H1 (cell line): ENCODE data around the gene AKR1B15. TPM values are rescaled to one million over a fixed set of nuclear protein-coding genes. Genes with fewer than 3 reads are reported as not detected.

Source experiments
- CTCF ChIA-PET: fragments of 300-600 bp; sonication (Branson Sonifier 250); formaldehyde crosslinking; loops from one replicate; lab custom pipeline; 2021; ENCODE audit not compliant: partially characterized antibody; lab: Charles Lee
- POLR2A ChIA-PET: fragments of 300-600 bp; sonication (Branson Sonifier 250); formaldehyde crosslinking; loops from one replicate; lab custom pipeline; 2021; ENCODE audit warnings: inconsistent platforms; ENCODE audit not compliant: partially characterized antibody; lab: Charles Lee
- DNase-seq, 2 experiments: peaks; one replicate each; pipeline versions ENCODE4 v3.0.0 to v3.0.0-alpha.2; 2010 to 2022; ENCODE audit warnings: low spot score in 2 of 2, low read depth in 1 of 2, mixed read lengths in 1 of 2
- FAIRE-seq: peaks from 2 replicates; lab custom pipeline; 2011; peaks lifted over from hg19 to GRCh38; lab: Jason Lieb, UNC
- H2AFZ ChIP-seq: 2 replicates; pipeline ENCODE4 v1.8.1; 2012; ENCODE audit warnings: low read length, inconsistent platforms
- H2AK5ac ChIP-seq: 2 replicates; pipeline ENCODE4 v1.6.1; 2013; ENCODE audit warnings: low read depth, low read length
- H2BK120ac ChIP-seq: replicated peaks from 2 replicates; pipeline ENCODE3; 2013; ENCODE audit warnings: low read depth, low read length, inconsistent platforms
- H2BK12ac ChIP-seq: 2 replicates; pipeline ENCODE4 v1.6.1; 2013; ENCODE audit warnings: low read depth, low read length
- H2BK15ac ChIP-seq: 2 replicates; pipeline ENCODE4 v1.6.1; 2013; ENCODE audit warnings: low read length
- H2BK20ac ChIP-seq: 2 replicates; pipeline ENCODE4 v1.6.1; 2013; ENCODE audit warnings: low read length
- H2BK5ac ChIP-seq: 2 replicates; pipeline ENCODE4 v1.6.1; 2013; ENCODE audit warnings: low read depth, low read length
- H3K14ac ChIP-seq: 2 replicates; pipeline ENCODE4 v1.6.1; 2013; ENCODE audit warnings: inconsistent platforms; ENCODE audit not compliant: insufficient read length
- H3K18ac ChIP-seq: 2 replicates; pipeline ENCODE4 v1.6.1; 2013; ENCODE audit warnings: low read length; ENCODE audit errors: extremely low read depth
- H3K23ac ChIP-seq: 2 replicates; pipeline ENCODE4 v1.6.1; 2013; ENCODE audit warnings: inconsistent platforms; ENCODE audit not compliant: insufficient read length
- H3K23me2 ChIP-seq: 2 replicates; pipeline ENCODE4 v1.6.1; 2013; ENCODE audit warnings: low read depth, low read length
- H3K27ac ChIP-seq: 2 replicates; pipeline ENCODE4 v1.6.1; 2011; ENCODE audit warnings: low read depth, low read length, inconsistent platforms
- H3K27me3 ChIP-seq, 4 experiments: replicated peaks in 1 of 4; 1 replicate in 1 of 4; 2 replicates in 3 of 4; pipeline versions ENCODE4 v1.6.1 to v1.8.1; 2011 to 2013; ENCODE audit warnings: low read length in 3 of 4, mild to moderate bottlenecking in 3 of 4, inconsistent platforms in 2 of 4, mixed read lengths in 2 of 4, moderate library complexity in 1 of 4; ENCODE audit not compliant: control insufficient read depth in 3 of 4, insufficient read depth in 3 of 4; ENCODE audit errors: extremely low read depth in 1 of 4
- H3K36me3 ChIP-seq, 4 experiments: 2 replicates each; pipeline versions ENCODE4 v1.6.1 to v1.8.1; 2011 to 2013; ENCODE audit warnings: mild to moderate bottlenecking in 4 of 4, low read length in 3 of 4, moderate library complexity in 2 of 4, control low read depth in 1 of 4, inconsistent platforms in 1 of 4; ENCODE audit not compliant: insufficient read depth in 4 of 4, control insufficient read depth in 2 of 4
- H3K4ac ChIP-seq: replicated peaks from 2 replicates; pipeline ENCODE3; 2013; ENCODE audit warnings: low read length, low read depth, mixed read lengths, inconsistent platforms; ENCODE audit not compliant: insufficient read length
- H3K4me1 ChIP-seq, 4 experiments: replicated peaks in 1 of 4; 1 replicate in 1 of 4; 2 replicates in 3 of 4; pipeline versions ENCODE4 v1.6.1 to v1.8.1; 2011 to 2013; ENCODE audit warnings: low read length in 3 of 4, inconsistent platforms in 2 of 4, mixed read lengths in 1 of 4; ENCODE audit not compliant: insufficient read depth in 4 of 4, control insufficient read depth in 3 of 4
- H3K4me2 ChIP-seq, 2 experiments: 2 replicates each; pipeline versions ENCODE4 v1.6.1 to v1.8.1; 2011 to 2013; ENCODE audit warnings: low read depth in 2 of 2, low read length in 2 of 2, control low read depth in 1 of 2, inconsistent platforms in 1 of 2, mild to moderate bottlenecking in 1 of 2; ENCODE audit not compliant: insufficient read depth in 1 of 2
- H3K4me3 ChIP-seq, 4 experiments: fragments of 200-600, 300-600 bp in 1 of 4; sonication (generic), shearing (Covaris generic), sonication (Bioruptor Twin) in 1 of 4; 2 replicates each; pipeline versions ENCODE4 v1.5.1 to v1.8.1; 2011 to 2016; ENCODE audit warnings: low read length in 4 of 4, low read depth in 3 of 4, control low read depth in 2 of 4, inconsistent platforms in 2 of 4, mild to moderate bottlenecking in 2 of 4, mixed read lengths in 1 of 4, moderate library complexity in 1 of 4; ENCODE audit not compliant: insufficient read depth in 2 of 4; ENCODE audit errors: extremely low read depth in 1 of 4
- H3K56ac ChIP-seq: replicated peaks from 2 replicates; pipeline ENCODE3; 2013; ENCODE audit warnings: low read depth, mild to moderate bottlenecking, mixed read lengths, low read length, inconsistent platforms; ENCODE audit not compliant: insufficient read length
- H3K79me1 ChIP-seq: 2 replicates; pipeline ENCODE4 v1.6.1; 2013; ENCODE audit warnings: low read depth, low read length, control low read depth
- H3K79me2 ChIP-seq, 2 experiments: 2 replicates each; pipeline versions ENCODE4 v1.6.1 to v1.8.1; 2012 to 2013; ENCODE audit warnings: low read length in 2 of 2, mild to moderate bottlenecking in 2 of 2, inconsistent platforms in 1 of 2; ENCODE audit not compliant: insufficient read depth in 2 of 2, control insufficient read depth in 1 of 2
- H3K9ac ChIP-seq, 4 experiments: replicated peaks in 1 of 4; 1 replicate in 1 of 4; 2 replicates in 3 of 4; pipeline versions ENCODE4 v1.6.1 to v1.8.1; 2011 to 2013; ENCODE audit warnings: low read depth in 3 of 4, low read length in 3 of 4, control low read depth in 2 of 4, mild to moderate bottlenecking in 2 of 4, moderate library complexity in 2 of 4, inconsistent platforms in 1 of 4; ENCODE audit errors: extremely low read depth in 1 of 4
- H3K9me3 ChIP-seq, 2 experiments: 2 replicates each; pipeline versions ENCODE4 v1.6.1 to v1.8.1; 2012 to 2013; ENCODE audit warnings: mild to moderate bottlenecking in 2 of 2, moderate library complexity in 2 of 2, control low read depth in 1 of 2, inconsistent platforms in 1 of 2, low read depth in 1 of 2, low read length in 1 of 2, mixed read lengths in 1 of 2; ENCODE audit not compliant: insufficient read depth in 2 of 2
- H4K20me1 ChIP-seq, 2 experiments: replicated peaks in 1 of 2; 2 replicates each; pipeline versions ENCODE3 to v1.8.1; 2011 to 2013; ENCODE audit warnings: inconsistent platforms in 2 of 2, low read length in 2 of 2, mild to moderate bottlenecking in 1 of 2; ENCODE audit not compliant: insufficient read depth in 2 of 2, control insufficient read depth in 1 of 2
- H4K5ac ChIP-seq: 2 replicates; pipeline ENCODE4 v1.6.1; 2013; ENCODE audit warnings: low read length, low read depth, mixed read lengths, inconsistent platforms; ENCODE audit not compliant: insufficient read length
- H4K8ac ChIP-seq: 2 replicates; pipeline ENCODE4 v1.8.0; 2013; ENCODE audit warnings: mild to moderate bottlenecking, moderate library complexity, low read length, inconsistent platforms; ENCODE audit not compliant: insufficient read depth; ENCODE audit errors: extremely low read depth
- H4K91ac ChIP-seq: replicated peaks from 2 replicates; pipeline ENCODE3; 2013; ENCODE audit warnings: low read length, mixed read lengths, inconsistent platforms; ENCODE audit not compliant: insufficient read length
- CTBP2 ChIP-seq: IDR thresholded peaks from 2 replicates; pipeline ENCODE4 v1.7.0; 2011; ENCODE audit warnings: borderline replicate concordance, mild to moderate bottlenecking, moderate library complexity, mixed read lengths, low read length; ENCODE audit not compliant: insufficient read depth, insufficient read length
- GTF2F1 ChIP-seq: IDR thresholded peaks from 2 replicates; pipeline ENCODE4 v1.6.1; 2012; ENCODE audit warnings: low read depth, low read length, improper control_type of control experiment, borderline replicate concordance
- JUND ChIP-seq: IDR thresholded peaks from 2 replicates; pipeline ENCODE4 v1.6.1; 2011; ENCODE audit warnings: mild to moderate bottlenecking, improper control_type of control experiment, low read length
- KDM5A ChIP-seq: fragments of 200-600 bp; IDR thresholded peaks from 2 replicates; pipeline ENCODE4 v1.7.1; 2012; ENCODE audit warnings: mild to moderate bottlenecking, low read length, inconsistent platforms, mixed read lengths
- NRF1 ChIP-seq: IDR thresholded peaks from 2 replicates; pipeline ENCODE4 v1.6.1; 2011; ENCODE audit warnings: mild to moderate bottlenecking, low read depth, low read length, improper control_type of control experiment
- POLR2AphosphoS5 ChIP-seq: IDR thresholded peaks from 2 replicates; pipeline ENCODE4 v1.6.1; 2011; ENCODE audit warnings: low read depth, low read length
- POU5F1 ChIP-seq: IDR thresholded peaks from 2 replicates; pipeline ENCODE4 v1.6.1; 2011; ENCODE audit warnings: low read depth, mild to moderate bottlenecking, low read length, moderate library complexity
- SAP30 ChIP-seq: fragments of 300-600 bp; sonication (generic); IDR thresholded peaks from 2 replicates; pipeline ENCODE4 v1.7.1; 2012; ENCODE audit warnings: low read length, moderate library complexity, mild to moderate bottlenecking, inconsistent platforms; ENCODE audit not compliant: insufficient read depth, insufficient replicate concordance
- TBP ChIP-seq: IDR thresholded peaks from 2 replicates; pipeline ENCODE4 v1.6.1; 2011; ENCODE audit warnings: low read depth, low read length, improper control_type of control experiment
- WGBS, 2 experiments: shearing (Covaris generic) in 1 of 2; methylation state at CpG; one replicate each; pipeline versions ENCODE4 v1.1.6 to v1.1.7; 2013 to 2015; ENCODE audit warnings: low lambda C conversion rate in 2 of 2, mixed read lengths in 2 of 2, inconsistent platforms in 1 of 2, low coverage in 1 of 2, missing lambda C conversion rate in 1 of 2; ENCODE audit not compliant: insufficient replicate concordance in 2 of 2, insufficient coverage in 1 of 2, insufficient read length in 1 of 2; ENCODE audit errors: extremely low coverage in 1 of 2, missing lambda C conversion rate in 1 of 2; 5-methylcytosine and 5-hydroxymethylcytosine counted together
- polyA plus RNA-seq, 7 experiments: library from polyadenylated mRNA; depleted of rRNA in 3 of 7; stranded (reverse) in 5 of 7; unstranded in 2 of 7; fragments of >200 nt in 5 of 7; fragments of 200-250 nt in 2 of 7; gene quantifications; 1 replicate in 5 of 7; 2 replicates in 1 of 7; 4 replicates in 1 of 7; pipeline versions ENCODE4 v1.2.1 to v1.2.3, GENCODE V29; 2011 to 2013; ENCODE audit warnings: missing spikeins in 2 of 7, mixed read lengths in 2 of 7
- total RNA-seq: library from RNA; stranded (reverse); fragmentation: NEBNext Ultra II Directional; extraction: Animal tissue kit (Norgen Biotek cat#: 25700); gene quantifications from 2 replicates; pipeline ENCODE4 v1.2.1, GENCODE V29; 2021
- TF ChIP-seq, protein P1 (sequence below): IDR thresholded peaks from 2 replicates; pipeline ENCODE4 v1.6.1; 2012; ENCODE audit warnings: inconsistent platforms

The AKR1B15 gene
- total and polyA plus RNA-seq, 2 of the 8 experiments (the other 6 are each of a cell fraction or from before 2014, with no cell fraction given): 0.15 to 0.47 TPM

DNA sequence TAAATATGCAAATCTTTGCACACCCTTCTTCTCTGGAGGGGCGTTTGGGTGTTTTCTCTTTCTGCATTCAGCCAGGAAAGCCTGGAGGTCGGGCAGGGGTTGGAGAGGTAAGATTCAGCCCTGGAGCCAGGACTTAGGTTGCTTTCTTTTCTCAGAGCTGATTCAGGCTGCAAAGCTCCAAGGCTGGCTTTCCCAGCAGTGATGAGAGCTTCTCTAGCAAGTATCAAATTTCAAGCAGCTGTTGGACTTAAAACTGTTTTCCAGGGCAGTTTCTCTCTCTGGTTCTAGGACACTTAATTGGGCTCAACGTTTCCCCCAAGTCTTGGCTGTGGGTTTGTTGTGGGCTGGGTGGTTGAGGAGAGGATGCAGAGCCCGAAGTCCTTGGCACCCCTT lies 20.9 kb upstream of the AKR1B15 start:
- no peak overlapping the region for H3K56ac ChIP-seq
- no peak overlapping the region for H2BK120ac ChIP-seq
- H3K9me3 ChIP-seq: no peaks in the 10 kb centered on the region
- FAIRE-seq (no peak), DNase-seq (no peak)
- no peak overlapping the region for H2BK12ac ChIP-seq
- no peak overlapping the region for H3K4ac ChIP-seq
- H2BK20ac ChIP-seq: no peak overlapping the region
- H2BK15ac ChIP-seq: no peak overlapping the region
- peaks cover 0 to 5% (median 1%) of the 10 kb centered on the region in 4 experiments; a peak in 2 of 7 replicates for H3K4me1 ChIP-seq
- no peak overlapping the region for H3K4me2 ChIP-seq
- H3K27ac ChIP-seq: no peak overlapping the region
- H4K20me1 ChIP-seq: no peaks in the 10 kb centered on the region
- no peak overlapping the region; the same call in 1 of the 2 replicates for H4K8ac ChIP-seq
- TF ChIP-seq KDM5A: no peak
- TF ChIP-seq SAP30: no peak
- no peak for TF ChIP-seq JUND
- TF ChIP-seq, protein P1, sequence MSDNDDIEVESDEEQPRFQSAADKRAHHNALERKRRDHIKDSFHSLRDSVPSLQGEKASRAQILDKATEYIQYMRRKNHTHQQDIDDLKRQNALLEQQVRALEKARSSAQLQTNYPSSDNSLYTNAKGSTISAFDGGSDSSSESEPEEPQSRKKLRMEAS: no peak
- TF ChIP-seq POLR2AphosphoS5: no peak
- TF ChIP-seq GTF2F1: no peak
- TF ChIP-seq TBP: no peak
- no peak for TF ChIP-seq POU5F1
- TF ChIP-seq NRF1: no peak
- TF ChIP-seq CTBP2: no peak
- H3K79me2 ChIP-seq: no peaks in the 10 kb centered on the region
- ChIA-PET POLR2A (interaction anchor here (1.1 kb wide), 1 partner anchor 12 kb away, joined by 3 read pairs; no protein-coding TSS in a partner anchor), CTCF (interaction anchor here (0.6 to 2.5 kb wide), 8 partner anchors 14 to 120 kb away, joined by 3 to 17 read pairs (median 4); no protein-coding TSS in a partner anchor)
- H3K4me3 ChIP-seq: no peak overlapping the region
- no peaks in the 10 kb centered on the region for H3K79me1 ChIP-seq
- no peak overlapping the region for H4K91ac ChIP-seq
- H3K23ac ChIP-seq: no peak overlapping the region
- H2AFZ ChIP-seq: peak overlapping the region; percentile 99
- no peak overlapping the region for H3K9ac ChIP-seq
- no peak overlapping the region for H2BK5ac ChIP-seq
- no peak overlapping the region for H2AK5ac ChIP-seq
- H3K23me2 ChIP-seq: no peaks in the 10 kb centered on the region
- H3K27me3 ChIP-seq: no peaks in the 10 kb centered on the region; a peak in 1 of 7 replicates
- no peak overlapping the region for H3K18ac ChIP-seq
- no peak overlapping the region for H3K14ac ChIP-seq
- no peaks in the 10 kb centered on the region for H3K36me3 ChIP-seq
- WGBS, 2 experiments: 80% methylated on average over 4 of the region's 4 CpGs; no CpG with 5 or more reads in 1 of the 2 experiments
- H4K5ac ChIP-seq: no peak overlapping the region
